Activated CD4-positive, alpha-beta T cell treated with anti-CD3 and anti-CD28 coated beads, Interleukin-2, amount 10 ng/mL, durations not matched to agents 7 days and 5 days (primary cell): Measurements from ENCODE around the gene APBB2. TPM values are rescaled to one million over a fixed set of nuclear protein-coding genes. Genes with fewer than 3 reads are reported as not detected.
"Not testable (repeated sequence)": the region's sequence is repeated elsewhere in the genome, so short reads cannot be mapped to it uniquely, and the experiment has no call there.

ENCODE experiments used
- CTCF ChIA-PET: fragments of 350-600 bp; sonication (Branson Sonifier 250); formaldehyde crosslinking; loops from one replicate; lab custom pipeline; 2021; ENCODE audit warnings: antibody characterized with exemption; lab: Charles Lee
- POLR2A ChIA-PET: fragments of 350-600 bp; sonication (Branson Sonifier 250); formaldehyde crosslinking; loops from one replicate; lab custom pipeline; 2021; ENCODE audit warnings: antibody characterized with exemption; lab: Charles Lee
- DNase-seq: peaks from one replicate; pipeline ENCODE4 v3.0.0-alpha.2; 2020
- H3K27ac Mint-ChIP-seq: one replicate; pipeline ENCODE4 v1.8.0; 2021; ENCODE audit warnings: mild to moderate bottlenecking, moderate library complexity, mixed read lengths
- H3K27me3 Mint-ChIP-seq: one replicate; pipeline ENCODE4 v1.8.0; 2021; ENCODE audit warnings: mixed read lengths
- H3K36me3 Mint-ChIP-seq: one replicate; pipeline ENCODE4 v1.8.0; 2021; ENCODE audit warnings: low read depth, mixed read lengths
- H3K4me1 Mint-ChIP-seq: one replicate; pipeline ENCODE4 v1.8.0; 2021; ENCODE audit warnings: mixed read lengths
- H3K4me3 Mint-ChIP-seq: one replicate; pipeline ENCODE4 v1.8.0; 2021; ENCODE audit warnings: mild to moderate bottlenecking, moderate library complexity, mixed read lengths
- H3K9me3 Mint-ChIP-seq: one replicate; pipeline ENCODE4 v1.8.0; 2021; ENCODE audit warnings: mixed read lengths
- total RNA-seq, 2 experiments: library from RNA; stranded (reverse); gene quantifications; one replicate each; pipeline ENCODE4 v1.2.3, GENCODE V29; 2021

APBB2 gene
- total RNA-seq, 2 experiments from 2014 or later: 0.45 to 0.62 TPM

DNA sequence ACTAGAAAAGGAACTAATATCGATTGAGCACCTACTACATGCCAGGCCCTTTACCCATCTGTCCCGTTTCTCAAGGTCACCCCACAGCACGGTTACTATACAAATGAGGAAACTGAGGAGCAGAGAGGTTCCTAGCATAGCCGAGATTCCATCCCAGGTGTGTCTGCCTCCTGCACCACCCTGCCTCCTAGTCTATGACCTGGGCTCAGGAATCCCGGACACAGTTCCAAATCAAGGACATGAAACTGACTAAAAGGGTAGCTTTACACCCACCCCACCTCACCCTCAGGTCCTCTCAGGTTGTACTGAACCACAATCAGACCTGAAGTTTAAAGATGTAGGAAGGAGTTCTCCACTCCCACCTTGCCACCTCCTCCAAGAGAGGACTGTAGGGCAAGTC, 55.6 kb downstream of the APBB2 start:
- Mint-ChIP-seq H3K27ac (no peak overlapping the region), H3K4me3 (no peak overlapping the region), H3K36me3 (no peaks in the 10 kb centered on the region), H3K9me3 (no peaks in the 10 kb centered on the region), H3K27me3 (peaks cover 3% of the 10 kb centered on the region), H3K4me1 (no peaks in the 10 kb centered on the region)
- DNase-seq: no peak
- CTCF ChIA-PET: no interaction called here
- POLR2A ChIA-PET: no interaction called here

DNA sequence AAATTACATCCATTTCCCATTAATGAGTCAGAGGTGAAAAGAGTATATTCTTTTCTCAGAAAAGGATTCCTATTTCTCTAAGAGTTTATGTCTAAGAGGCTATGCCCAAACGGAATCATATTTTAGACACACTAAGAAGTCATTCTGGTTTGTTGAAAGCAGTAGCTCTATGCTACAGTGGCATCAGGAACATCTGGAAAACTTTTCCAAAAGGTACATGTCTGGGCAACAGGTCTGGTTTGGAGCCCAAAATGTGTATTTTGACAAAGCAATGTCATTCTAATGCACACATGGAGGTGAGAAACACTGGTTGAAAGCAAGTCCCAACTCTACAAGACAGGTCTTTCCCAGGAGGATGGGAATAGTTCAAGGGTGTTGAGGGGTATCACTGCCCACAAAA, 56.1 kb downstream of the APBB2 start:
- DNase-seq: no peak
- CTCF ChIA-PET: no interaction called here
- H3K27me3 Mint-ChIP-seq: peaks cover 3% of the 10 kb centered on the region
- no peaks in the 10 kb centered on the region for H3K9me3 Mint-ChIP-seq
- POLR2A ChIA-PET: no interaction called here
- H3K27ac Mint-ChIP-seq: no peak overlapping the region
- no peak overlapping the region for H3K4me3 Mint-ChIP-seq
- no peaks in the 10 kb centered on the region for H3K36me3 Mint-ChIP-seq
- H3K4me1 Mint-ChIP-seq: no peaks in the 10 kb centered on the region

DNA sequence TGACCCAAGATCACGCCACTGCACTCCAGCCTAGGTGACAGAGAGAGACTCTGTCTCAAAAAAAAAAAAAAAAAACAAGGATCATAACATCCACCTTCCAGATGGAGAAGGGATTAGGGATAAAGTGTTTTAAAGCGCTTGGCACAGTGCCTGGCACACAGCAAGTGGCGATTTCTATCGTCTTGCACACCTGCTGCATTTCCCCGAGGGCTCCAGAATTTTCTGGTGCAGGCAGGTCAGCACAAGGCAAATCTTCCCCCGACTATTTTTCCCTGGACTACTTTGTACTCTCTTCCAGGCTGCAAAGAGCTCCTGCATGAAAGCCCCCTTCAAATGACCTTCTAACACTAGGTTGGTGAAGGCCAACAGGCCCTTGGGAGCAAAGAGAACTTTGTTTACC, 57.3 kb downstream of the APBB2 start:
- ChIA-PET CTCF (no interaction called here), POLR2A (no interaction called here)
- Mint-ChIP-seq H3K36me3 (no peaks in the 10 kb centered on the region), H3K4me3 (no peak overlapping the region), H3K27me3 (peaks cover 3% of the 10 kb centered on the region), H3K27ac (no peak overlapping the region), H3K4me1 (no peaks in the 10 kb centered on the region), H3K9me3 (no peaks in the 10 kb centered on the region)
- no peak for DNase-seq

DNA sequence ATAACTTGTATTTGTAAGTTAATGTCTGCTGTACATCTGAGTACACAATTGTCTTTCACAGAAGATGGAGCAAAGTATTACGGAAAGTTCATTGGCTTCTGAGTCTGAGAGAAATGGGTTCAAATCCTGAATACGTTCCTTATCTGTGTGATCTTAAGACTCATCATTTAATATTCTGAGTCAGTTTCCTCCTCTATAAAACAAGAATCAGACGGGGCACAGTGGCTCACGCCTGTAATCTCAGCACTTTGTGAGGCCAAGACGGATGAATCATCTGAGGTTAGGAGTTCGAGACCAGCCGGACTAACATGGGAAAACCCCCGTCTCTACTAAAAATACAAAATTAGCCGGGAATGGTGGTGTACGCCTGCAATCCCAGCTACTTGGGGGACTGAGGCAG, 57.8 kb downstream of the APBB2 start:
- Mint-ChIP-seq H3K4me1 (no peaks in the 10 kb centered on the region), H3K36me3 (no peaks in the 10 kb centered on the region), H3K27me3 (peaks cover 3% of the 10 kb centered on the region), H3K9me3 (no peaks in the 10 kb centered on the region), H3K27ac (no peak overlapping the region), H3K4me3 (no peak overlapping the region)
- no peak for DNase-seq
- ChIA-PET CTCF (interaction anchor here (1.1 kb wide), 1 partner anchor 68 kb away, joined by 6 read pairs; no protein-coding TSS in a partner anchor), POLR2A (no interaction called here)

DNA sequence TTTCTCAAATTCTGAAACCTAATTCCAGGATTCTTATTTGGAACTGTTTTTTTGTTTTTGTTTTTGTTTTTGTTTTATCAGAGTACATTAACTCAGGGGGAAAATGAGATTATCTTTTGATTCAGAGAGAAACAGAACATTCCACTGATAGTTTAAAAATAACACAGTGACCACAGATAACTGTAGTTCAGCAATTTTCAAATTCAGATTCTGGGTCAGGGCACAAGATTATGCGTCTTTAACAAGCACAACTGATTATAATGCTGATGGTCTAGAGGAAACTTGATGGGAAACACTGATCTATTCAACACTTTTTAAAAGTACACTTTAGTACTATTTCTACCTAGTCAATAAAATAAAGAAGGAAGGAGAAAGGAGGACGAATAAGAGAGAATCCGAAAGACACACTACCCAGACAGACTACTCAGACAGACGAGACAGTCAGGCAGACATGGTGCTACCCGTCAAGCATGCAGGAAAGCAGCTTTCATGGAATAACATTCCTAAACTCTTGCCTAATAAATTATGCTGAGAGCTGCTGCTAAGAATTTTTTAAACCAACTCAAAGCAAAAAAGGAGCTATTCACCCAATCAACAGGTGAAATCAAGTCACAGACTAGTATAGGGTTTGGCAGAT, 59.0 kb downstream of the APBB2 start:
- DNase-seq: no peak
- no peaks in the 10 kb centered on the region for H3K9me3 Mint-ChIP-seq
- H3K27ac Mint-ChIP-seq: no peak overlapping the region
- CTCF ChIA-PET: interaction anchor here (1.1 kb wide), 1 partner anchor 67 kb away, joined by 6 read pairs; no protein-coding TSS in a partner anchor
- no peak overlapping the region for H3K4me3 Mint-ChIP-seq
- H3K27me3 Mint-ChIP-seq: peaks cover 3% of the 10 kb centered on the region
- POLR2A ChIA-PET: no interaction called here
- no peaks in the 10 kb centered on the region for H3K4me1 Mint-ChIP-seq
- no peaks in the 10 kb centered on the region for H3K36me3 Mint-ChIP-seq

DNA sequence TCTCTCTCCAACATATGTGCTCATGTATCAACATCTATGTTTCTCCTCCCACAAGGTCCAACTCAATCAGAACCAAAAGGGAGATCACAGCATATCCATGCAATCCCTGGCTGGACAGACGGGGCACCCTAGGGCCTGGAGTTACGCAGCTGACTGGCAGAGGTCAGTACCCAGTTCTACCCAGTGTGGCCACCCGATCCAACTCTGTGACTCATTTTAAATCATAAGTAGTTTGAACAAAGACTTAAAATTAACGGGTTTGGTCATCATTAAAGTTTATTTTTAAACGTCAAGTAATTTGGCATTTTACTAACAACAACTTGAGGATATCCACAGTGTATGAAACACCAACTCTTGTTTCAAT, 59.5 kb downstream of the APBB2 start:
- ChIA-PET POLR2A (no interaction called here), CTCF (no interaction called here)
- no peak for DNase-seq
- Mint-ChIP-seq H3K36me3 (no peaks in the 10 kb centered on the region), H3K4me3 (no peak overlapping the region), H3K27me3 (peaks cover 3% of the 10 kb centered on the region), H3K27ac (no peak overlapping the region), H3K4me1 (no peaks in the 10 kb centered on the region), H3K9me3 (no peaks in the 10 kb centered on the region)

DNA sequence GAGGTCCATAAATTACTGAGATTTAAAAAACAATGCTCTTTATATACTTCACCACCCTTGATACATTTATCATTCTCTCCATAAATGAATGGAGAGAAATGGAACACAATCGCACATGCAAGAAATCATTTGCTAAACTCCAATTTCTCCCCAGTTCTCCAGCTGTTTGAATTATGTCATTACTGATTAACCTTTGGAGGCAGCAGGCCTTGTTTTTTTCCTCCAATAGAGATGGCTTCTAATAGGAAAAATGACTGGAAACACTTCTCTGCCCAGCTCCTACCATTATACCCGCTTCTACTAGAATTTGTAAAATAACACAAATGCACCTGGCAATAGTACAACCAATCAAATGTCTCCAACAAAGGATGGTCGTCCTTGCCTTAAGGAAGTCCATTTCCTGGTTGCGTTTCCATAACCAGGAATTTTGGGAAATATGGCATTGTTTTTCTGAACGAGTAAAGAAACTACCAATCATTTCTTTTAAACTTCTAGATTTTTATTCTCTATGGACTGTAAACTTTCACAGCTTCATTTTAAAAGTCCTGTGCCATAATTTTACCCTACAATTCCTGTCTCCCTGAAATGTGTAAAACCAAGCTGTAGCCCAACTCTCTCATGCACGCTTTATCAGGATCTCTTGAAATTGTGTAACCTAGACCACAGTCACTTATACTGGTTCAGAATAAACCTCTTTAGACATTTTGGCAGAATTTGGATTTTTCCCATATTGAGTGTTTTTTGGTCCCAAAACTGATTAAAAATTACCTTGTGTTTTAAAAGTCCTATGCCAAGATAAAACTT, 60.1 kb downstream of the APBB2 start:
- H3K27me3 Mint-ChIP-seq: peaks cover 9% of the 10 kb centered on the region
- no peak overlapping the region for H3K27ac Mint-ChIP-seq
- POLR2A ChIA-PET: no interaction called here
- no peaks in the 10 kb centered on the region for H3K4me1 Mint-ChIP-seq
- CTCF ChIA-PET: interaction anchor here (1.6 kb wide), 1 partner anchor 17 kb away, joined by 3 read pairs; no protein-coding TSS in a partner anchor
- no peaks in the 10 kb centered on the region for H3K9me3 Mint-ChIP-seq
- H3K36me3 Mint-ChIP-seq: no peaks in the 10 kb centered on the region
- no peak overlapping the region for H3K4me3 Mint-ChIP-seq
- DNase-seq: no peak

DNA sequence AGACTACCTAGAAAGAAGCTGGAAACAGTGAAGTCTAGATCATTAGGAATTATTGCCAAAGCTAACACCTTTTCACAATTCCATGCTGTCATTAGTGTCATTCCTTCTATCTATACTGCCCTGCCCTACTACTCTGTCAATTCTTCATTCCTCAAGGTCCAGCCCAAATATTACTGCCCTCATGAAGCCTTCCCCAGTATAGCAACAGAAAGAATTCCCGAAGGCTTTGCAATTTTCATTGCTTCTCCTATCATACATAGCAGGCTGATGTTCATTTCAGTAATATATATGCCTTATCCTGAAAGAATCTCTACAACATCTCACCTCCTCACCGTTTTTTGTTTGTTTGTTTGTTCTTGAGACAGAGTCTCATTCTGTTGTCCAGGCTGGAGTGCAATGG, 63.9 kb downstream of the APBB2 start:
- CTCF ChIA-PET: no interaction called here
- no peaks in the 10 kb centered on the region for H3K4me1 Mint-ChIP-seq
- peaks cover 17% of the 10 kb centered on the region for H3K27me3 Mint-ChIP-seq
- no peak for DNase-seq
- H3K4me3 Mint-ChIP-seq: no peak overlapping the region
- POLR2A ChIA-PET: no interaction called here
- no peak overlapping the region for H3K27ac Mint-ChIP-seq
- H3K36me3 Mint-ChIP-seq: no peaks in the 10 kb centered on the region
- no peaks in the 10 kb centered on the region for H3K9me3 Mint-ChIP-seq

DNA sequence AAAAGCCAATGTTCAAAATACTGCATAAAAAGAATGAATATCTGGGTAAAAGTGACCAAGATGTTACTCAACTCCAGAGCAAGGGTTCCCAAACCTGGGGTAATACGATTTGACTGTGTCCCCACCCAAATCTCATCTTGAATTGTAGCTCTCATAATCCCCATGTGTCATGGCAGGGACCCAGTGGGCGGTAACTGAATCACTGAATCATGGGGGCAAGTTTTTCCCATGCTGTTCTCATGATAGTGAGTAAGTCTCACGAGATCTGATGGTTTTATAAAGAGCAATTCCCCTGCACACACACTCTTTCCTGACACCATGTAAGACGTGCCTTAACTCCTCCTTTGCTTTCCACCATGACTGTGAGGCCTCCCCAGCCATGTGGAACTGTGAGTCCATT, 64.8 kb downstream of the APBB2 start:
- not testable (repeated sequence) for H3K4me3 Mint-ChIP-seq
- peaks cover 16% of the 10 kb centered on the region for H3K27me3 Mint-ChIP-seq

DNA sequence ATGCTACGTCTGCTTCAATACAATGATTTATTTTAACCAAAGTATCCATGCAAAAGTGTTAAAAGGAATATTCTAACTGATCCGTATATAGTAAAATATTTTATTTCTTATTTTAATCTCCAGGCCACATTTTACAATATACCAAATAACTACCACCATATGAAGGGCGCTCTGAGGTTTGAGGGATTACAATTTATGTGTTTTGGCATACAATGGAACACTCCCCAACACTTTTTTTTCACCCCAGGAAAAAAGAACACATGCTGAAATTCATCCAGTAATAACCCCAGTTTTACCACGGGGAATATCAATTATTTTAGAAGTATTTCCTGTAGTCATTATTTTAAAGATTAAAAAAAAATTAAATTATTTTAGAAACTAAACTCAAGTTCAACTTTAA, 65.4 kb downstream of the APBB2 start:
- Mint-ChIP-seq H3K4me3 (no peak overlapping the region), H3K36me3 (no peaks in the 10 kb centered on the region), H3K27me3 (peaks cover 16% of the 10 kb centered on the region), H3K4me1 (no peaks in the 10 kb centered on the region), H3K9me3 (no peaks in the 10 kb centered on the region), H3K27ac (no peak overlapping the region)
- ChIA-PET POLR2A (no interaction called here), CTCF (no interaction called here)
- no peak for DNase-seq

More for the DNA sequence above, 64.8 kb downstream of the APBB2 start:
- CTCF ChIA-PET, POLR2A ChIA-PET, H3K4me1 Mint-ChIP-seq, H3K27ac Mint-ChIP-seq, H3K9me3 Mint-ChIP-seq, DNase-seq, H3K36me3 Mint-ChIP-seq: not testable (repeated sequence)

DNA sequence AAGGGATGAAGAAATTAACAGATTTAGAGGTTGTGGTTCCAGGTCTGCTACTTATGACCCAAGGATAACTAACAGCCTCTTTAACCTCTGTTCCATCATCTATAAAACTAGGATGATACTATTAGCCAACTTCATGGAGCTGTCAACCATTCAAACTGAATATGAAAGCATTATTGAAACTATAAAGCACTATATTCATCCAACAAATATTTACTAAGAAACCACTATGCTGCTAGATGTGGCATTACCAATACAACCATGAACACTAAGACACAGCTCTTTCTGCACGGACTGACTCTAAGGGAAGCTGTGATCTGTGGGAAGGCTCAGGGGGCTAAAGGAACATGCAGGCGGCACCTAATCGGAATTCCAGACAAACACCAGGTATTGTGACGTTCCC, 66.0 kb downstream of the APBB2 start:
- Mint-ChIP-seq H3K36me3 (no peaks in the 10 kb centered on the region), H3K4me1 (no peaks in the 10 kb centered on the region), H3K4me3 (no peak overlapping the region), H3K27me3 (peaks cover 16% of the 10 kb centered on the region), H3K9me3 (no peaks in the 10 kb centered on the region), H3K27ac (no peak overlapping the region)
- POLR2A ChIA-PET: no interaction called here
- CTCF ChIA-PET: no interaction called here
- no peak for DNase-seq

DNA sequence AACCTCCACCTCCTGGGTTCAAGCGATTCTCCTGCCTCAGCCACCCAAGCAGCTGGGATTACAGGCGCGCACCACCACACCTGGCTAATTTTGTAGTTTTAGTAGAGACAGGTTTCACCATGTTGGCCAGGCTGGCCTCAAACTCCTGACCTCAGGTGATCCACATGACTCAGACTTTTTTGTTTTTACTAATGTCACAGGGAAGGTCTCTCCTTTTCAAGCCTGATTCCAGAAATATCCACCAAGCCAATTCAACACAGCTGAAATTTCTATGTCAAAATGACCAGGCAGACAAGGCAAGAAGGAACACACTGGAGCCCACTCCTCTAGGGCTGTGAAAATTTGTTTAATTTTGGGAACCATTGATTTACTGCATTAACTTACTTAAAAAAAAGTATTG, 66.8 kb downstream of the APBB2 start:
- DNase-seq, H3K36me3 Mint-ChIP-seq, CTCF ChIA-PET, H3K4me1 Mint-ChIP-seq, H3K27ac Mint-ChIP-seq, H3K9me3 Mint-ChIP-seq, H3K4me3 Mint-ChIP-seq, POLR2A ChIA-PET: not testable (repeated sequence)
- peaks cover 16% of the 10 kb centered on the region for H3K27me3 Mint-ChIP-seq

DNA sequence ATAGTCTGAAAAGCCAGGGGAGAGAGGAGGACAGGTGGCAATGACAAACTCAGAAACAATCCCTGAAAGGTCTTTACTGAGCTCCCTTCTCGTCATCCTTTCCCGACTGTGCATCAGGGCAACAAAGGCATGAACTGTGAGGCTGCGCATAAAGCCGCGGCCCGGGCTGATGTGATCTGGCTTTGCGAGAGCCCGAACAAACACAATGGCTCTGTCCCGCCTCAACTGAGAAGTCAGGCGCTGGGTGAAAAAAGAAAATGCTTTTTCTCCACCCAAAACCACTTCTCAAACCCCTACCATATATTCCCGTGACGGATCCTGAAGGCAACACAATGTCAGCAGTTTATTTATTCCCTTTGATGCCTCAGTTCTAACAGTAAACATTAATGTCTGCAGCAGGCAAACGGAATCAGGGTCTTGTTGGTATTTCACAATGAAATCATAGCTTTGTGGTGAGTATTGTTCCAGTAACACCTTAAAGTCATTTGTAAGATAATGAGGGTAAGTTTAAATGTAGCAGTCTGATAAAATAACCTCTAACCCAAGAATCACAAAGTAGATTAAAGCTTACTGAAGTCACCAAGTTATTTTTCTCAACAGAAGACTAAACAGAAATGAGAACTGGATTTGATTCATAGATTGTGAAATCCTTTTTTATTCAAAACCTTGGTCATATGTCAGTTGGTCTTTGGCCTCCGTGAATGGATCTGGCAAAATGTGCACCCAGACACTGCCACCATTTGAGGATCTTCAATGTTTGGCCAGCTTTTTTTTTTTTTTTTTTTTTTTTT, 67.4 kb downstream of the APBB2 start:
- H3K36me3 Mint-ChIP-seq: no peaks in the 10 kb centered on the region
- H3K4me3 Mint-ChIP-seq: no peak overlapping the region
- DNase-seq: no peak
- no peak overlapping the region for H3K27ac Mint-ChIP-seq
- H3K27me3 Mint-ChIP-seq: peaks cover 16% of the 10 kb centered on the region
- ChIA-PET CTCF (interaction anchor here (0.6 kb wide), 1 partner anchor 413 kb away, joined by 3 read pairs; no protein-coding TSS in a partner anchor), POLR2A (no interaction called here)
- no peaks in the 10 kb centered on the region for H3K9me3 Mint-ChIP-seq
- H3K4me1 Mint-ChIP-seq: no peaks in the 10 kb centered on the region
